ENCODE measurements around the gene PTRH1. TPM values are rescaled to one million over a fixed set of nuclear protein-coding genes. Genes with fewer than 3 reads are reported as not detected.

Gene PTRH1
- total and polyA plus RNA-seq, 2 of the 13 experiments (the other 11 are each of a cell fraction or from before 2014, with no cell fraction given): 4.0 to 10.4 TPM

DNA sequence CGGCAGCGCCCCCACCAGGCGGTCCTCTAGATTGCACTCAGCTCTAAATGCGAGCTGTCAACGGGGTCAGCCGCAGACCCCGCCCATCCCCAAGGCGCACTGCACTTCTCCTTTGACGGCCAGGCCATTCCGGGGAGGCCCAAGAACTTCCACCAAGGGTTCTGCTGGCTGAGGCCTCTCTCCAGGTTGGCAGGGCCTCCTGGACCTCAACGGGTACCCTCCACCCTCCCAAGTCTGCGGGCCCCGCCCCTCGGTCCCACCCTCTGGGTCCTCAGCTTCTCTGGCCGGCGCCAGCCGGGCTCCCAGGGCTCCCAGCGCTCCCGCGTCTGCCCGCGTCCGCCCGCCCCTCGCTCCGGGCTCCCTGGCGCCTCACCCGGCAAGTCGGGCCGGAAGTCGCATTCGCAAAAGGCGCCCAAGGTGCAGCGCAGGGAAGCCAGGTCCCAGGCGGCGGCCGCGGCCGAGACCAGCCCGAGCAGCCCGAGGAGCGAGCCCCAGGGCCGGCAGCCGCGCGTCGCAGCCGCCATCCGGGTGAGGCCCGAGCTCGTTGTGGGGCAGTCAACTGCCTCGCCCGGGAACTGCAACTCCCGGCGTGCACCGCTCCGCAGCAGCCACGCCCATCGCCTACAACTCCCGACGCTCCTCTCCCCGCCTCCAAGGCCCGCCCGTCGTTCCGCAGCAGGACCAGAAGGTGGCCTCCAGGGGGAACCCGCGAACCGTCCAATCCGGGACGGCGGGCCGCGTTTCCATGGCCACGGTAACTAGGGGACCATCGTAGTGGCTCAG is 19.5 kb upstream of the PTRH1 start, which contains the start of gene TOR2A (continued):
- TF ChIP-seq PAF1 (CRISPR knock-in tag; IDR thresholded peaks at IDR 0.05): no peak
- TF ChIP-seq ZNF180 (CRISPR knock-in tag; IDR thresholded peaks at IDR 0.05; ENCODE audit: borderline replicate concordance, low read depth): peak; percentile 97; the same call in 1 of the 2 replicates
- peak; percentile 55 for TF ChIP-seq ASH2L (IDR thresholded peaks at IDR 0.05; ENCODE audit: insufficient read length, low read depth, low read length)
- TF ChIP-seq ZNF367 (CRISPR knock-in tag; IDR thresholded peaks at IDR 0.05; ENCODE audit: borderline replicate concordance): no peak
- TF ChIP-seq ARNT (IDR thresholded peaks at IDR 0.05): no peak
- TF ChIP-seq ZNF3 (CRISPR knock-in tag; IDR thresholded peaks at IDR 0.05): no peak
- TF ChIP-seq THAP11 (CRISPR knock-in tag; IDR thresholded peaks at IDR 0.05): peak; percentile 99
- TF ChIP-seq RORA (CRISPR knock-in tag; IDR thresholded peaks at IDR 0.05): no peak
- peak; percentile 74 for TF ChIP-seq CREM (IDR thresholded peaks at IDR 0.05)
- no peak for TF ChIP-seq CREM (CRISPR knock-in tag; IDR thresholded peaks at IDR 0.05)
- TF ChIP-seq, protein P1, sequence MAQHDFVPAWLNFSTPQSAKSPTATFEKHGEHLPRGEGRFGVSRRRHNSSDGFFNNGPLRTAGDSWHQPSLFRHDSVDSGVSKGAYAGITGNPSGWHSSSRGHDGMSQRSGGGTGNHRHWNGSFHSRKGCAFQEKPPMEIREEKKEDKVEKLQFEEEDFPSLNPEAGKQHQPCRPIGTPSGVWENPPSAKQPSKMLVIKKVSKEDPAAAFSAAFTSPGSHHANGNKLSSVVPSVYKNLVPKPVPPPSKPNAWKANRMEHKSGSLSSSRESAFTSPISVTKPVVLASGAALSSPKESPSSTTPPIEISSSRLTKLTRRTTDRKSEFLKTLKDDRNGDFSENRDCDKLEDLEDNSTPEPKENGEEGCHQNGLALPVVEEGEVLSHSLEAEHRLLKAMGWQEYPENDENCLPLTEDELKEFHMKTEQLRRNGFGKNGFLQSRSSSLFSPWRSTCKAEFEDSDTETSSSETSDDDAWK (CRISPR knock-in tag; IDR thresholded peaks at IDR 0.05): no peak
- TF ChIP-seq GLI4 (CRISPR knock-in tag; IDR thresholded peaks at IDR 0.05; ENCODE audit: borderline replicate concordance): no peak
- no peak for TF ChIP-seq ZNF207 (IDR thresholded peaks at IDR 0.05; ENCODE audit: borderline replicate concordance)
- TF ChIP-seq SNRNP70 (IDR thresholded peaks at IDR 0.05; ENCODE audit: low read depth, low read length): no peak
- no peak for TF ChIP-seq ZNF530 (CRISPR knock-in tag; IDR thresholded peaks at IDR 0.05; ENCODE audit: low read depth)
- TF ChIP-seq ZNF253 (CRISPR knock-in tag; IDR thresholded peaks at IDR 0.05; ENCODE audit: borderline replicate concordance): no peak
- TF ChIP-seq ETV6 (CRISPR knock-in tag; conservative IDR thresholded peaks at IDR 0.05): no peak; the same call in 1 of the 2 replicates
- no peak for TF ChIP-seq SIN3B (IDR thresholded peaks at IDR 0.05; ENCODE audit: low read length)
- peak; percentile 71; the same call in 1 of the 2 replicates for TF ChIP-seq SALL1 (CRISPR knock-in tag; IDR thresholded peaks at IDR 0.05)
- TF ChIP-seq ETV5 (CRISPR knock-in tag; IDR thresholded peaks at IDR 0.05; ENCODE audit: borderline replicate concordance): no peak; the same call in none of the 2 replicates
- TF ChIP-seq ZNF451 (CRISPR knock-in tag; IDR thresholded peaks at IDR 0.05): 0 out of 2 replicates have a peak, but pooled peaks have one; percentile 56
- TF ChIP-seq, protein P2, sequence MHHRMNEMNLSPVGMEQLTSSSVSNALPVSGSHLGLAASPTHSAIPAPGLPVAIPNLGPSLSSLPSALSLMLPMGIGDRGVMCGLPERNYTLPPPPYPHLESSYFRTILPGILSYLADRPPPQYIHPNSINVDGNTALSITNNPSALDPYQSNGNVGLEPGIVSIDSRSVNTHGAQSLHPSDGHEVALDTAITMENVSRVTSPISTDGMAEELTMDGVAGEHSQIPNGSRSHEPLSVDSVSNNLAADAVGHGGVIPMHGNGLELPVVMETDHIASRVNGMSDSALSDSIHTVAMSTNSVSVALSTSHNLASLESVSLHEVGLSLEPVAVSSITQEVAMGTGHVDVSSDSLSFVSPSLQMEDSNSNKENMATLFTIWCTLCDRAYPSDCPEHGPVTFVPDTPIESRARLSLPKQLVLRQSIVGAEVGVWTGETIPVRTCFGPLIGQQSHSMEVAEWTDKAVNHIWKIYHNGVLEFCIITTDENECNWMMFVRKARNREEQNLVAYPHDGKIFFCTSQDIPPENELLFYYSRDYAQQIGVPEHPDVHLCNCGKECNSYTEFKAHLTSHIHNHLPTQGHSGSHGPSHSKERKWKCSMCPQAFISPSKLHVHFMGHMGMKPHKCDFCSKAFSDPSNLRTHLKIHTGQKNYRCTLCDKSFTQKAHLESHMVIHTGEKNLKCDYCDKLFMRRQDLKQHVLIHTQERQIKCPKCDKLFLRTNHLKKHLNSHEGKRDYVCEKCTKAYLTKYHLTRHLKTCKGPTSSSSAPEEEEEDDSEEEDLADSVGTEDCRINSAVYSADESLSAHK (CRISPR knock-in tag; IDR thresholded peaks at IDR 0.05; ENCODE audit: borderline replicate concordance): no peak
- TF ChIP-seq PHF5A (CRISPR knock-in tag; IDR thresholded peaks at IDR 0.05; ENCODE audit: low read depth, unreplicated experiment): no peak
- TF ChIP-seq, protein P3, sequence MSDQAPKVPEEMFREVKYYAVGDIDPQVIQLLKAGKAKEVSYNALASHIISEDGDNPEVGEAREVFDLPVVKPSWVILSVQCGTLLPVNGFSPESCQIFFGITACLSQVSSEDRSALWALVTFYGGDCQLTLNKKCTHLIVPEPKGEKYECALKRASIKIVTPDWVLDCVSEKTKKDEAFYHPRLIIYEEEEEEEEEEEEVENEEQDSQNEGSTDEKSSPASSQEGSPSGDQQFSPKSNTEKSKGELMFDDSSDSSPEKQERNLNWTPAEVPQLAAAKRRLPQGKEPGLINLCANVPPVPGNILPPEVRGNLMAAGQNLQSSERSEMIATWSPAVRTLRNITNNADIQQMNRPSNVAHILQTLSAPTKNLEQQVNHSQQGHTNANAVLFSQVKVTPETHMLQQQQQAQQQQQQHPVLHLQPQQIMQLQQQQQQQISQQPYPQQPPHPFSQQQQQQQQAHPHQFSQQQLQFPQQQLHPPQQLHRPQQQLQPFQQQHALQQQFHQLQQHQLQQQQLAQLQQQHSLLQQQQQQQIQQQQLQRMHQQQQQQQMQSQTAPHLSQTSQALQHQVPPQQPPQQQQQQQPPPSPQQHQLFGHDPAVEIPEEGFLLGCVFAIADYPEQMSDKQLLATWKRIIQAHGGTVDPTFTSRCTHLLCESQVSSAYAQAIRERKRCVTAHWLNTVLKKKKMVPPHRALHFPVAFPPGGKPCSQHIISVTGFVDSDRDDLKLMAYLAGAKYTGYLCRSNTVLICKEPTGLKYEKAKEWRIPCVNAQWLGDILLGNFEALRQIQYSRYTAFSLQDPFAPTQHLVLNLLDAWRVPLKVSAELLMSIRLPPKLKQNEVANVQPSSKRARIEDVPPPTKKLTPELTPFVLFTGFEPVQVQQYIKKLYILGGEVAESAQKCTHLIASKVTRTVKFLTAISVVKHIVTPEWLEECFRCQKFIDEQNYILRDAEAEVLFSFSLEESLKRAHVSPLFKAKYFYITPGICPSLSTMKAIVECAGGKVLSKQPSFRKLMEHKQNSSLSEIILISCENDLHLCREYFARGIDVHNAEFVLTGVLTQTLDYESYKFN (CRISPR knock-in tag; conservative IDR thresholded peaks at IDR 0.05): peak; percentile 59
